SU-DHL-6 (cell line): ENCODE data around the gene CSF2.

ENCODE experiments used
- EZH2phosphoT487 ChIP-seq: fragments of 200-600 bp; sonication (generic), shearing (Covaris generic); conservative IDR thresholded peaks from 2 replicates; pipeline ENCODE4 v1.6.1; 2018; ENCODE audit warnings: mild to moderate bottlenecking, antibody characterized with exemption, low read length, moderate library complexity, mixed read lengths
- TF ChIP-seq, protein P1 (sequence below): fragments of 200-600 bp; sonication (generic); IDR thresholded peaks from one replicate; pipeline ENCODE4 v1.5.1; 2017; ENCODE audit warnings: antibody characterized with exemption, mild to moderate bottlenecking, low read length, moderate library complexity; ENCODE audit not compliant: insufficient read depth, poor library complexity, severe bottlenecking

DNA sequence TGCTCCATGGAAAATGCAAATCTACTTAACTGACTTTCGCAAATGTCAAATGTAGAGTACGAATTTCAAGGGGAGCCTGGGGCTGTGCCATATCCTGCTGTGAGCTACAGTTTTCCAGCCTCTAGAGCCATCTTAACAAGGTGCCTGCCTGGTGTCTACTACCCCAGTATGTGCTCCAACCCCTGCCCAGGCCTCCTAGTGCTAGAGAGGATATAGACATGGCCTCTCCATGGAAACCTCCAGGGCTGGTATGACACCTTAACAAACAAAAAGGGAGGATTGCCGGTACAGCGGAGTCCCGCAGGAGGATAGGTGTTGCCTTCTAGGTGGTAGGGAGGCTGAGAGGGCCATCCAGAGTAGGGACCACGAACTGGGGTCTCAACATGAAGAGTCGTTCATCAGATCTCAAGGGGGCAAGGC, 26.7 kb upstream of the CSF2 start:
- TF ChIP-seq, protein P1, sequence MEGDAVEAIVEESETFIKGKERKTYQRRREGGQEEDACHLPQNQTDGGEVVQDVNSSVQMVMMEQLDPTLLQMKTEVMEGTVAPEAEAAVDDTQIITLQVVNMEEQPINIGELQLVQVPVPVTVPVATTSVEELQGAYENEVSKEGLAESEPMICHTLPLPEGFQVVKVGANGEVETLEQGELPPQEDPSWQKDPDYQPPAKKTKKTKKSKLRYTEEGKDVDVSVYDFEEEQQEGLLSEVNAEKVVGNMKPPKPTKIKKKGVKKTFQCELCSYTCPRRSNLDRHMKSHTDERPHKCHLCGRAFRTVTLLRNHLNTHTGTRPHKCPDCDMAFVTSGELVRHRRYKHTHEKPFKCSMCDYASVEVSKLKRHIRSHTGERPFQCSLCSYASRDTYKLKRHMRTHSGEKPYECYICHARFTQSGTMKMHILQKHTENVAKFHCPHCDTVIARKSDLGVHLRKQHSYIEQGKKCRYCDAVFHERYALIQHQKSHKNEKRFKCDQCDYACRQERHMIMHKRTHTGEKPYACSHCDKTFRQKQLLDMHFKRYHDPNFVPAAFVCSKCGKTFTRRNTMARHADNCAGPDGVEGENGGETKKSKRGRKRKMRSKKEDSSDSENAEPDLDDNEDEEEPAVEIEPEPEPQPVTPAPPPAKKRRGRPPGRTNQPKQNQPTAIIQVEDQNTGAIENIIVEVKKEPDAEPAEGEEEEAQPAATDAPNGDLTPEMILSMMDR = no peak
- TF ChIP-seq EZH2phosphoT487 = no peak
